ENCODE results near the gene DCUN1D3.

The DCUN1D3 gene

DNA sequence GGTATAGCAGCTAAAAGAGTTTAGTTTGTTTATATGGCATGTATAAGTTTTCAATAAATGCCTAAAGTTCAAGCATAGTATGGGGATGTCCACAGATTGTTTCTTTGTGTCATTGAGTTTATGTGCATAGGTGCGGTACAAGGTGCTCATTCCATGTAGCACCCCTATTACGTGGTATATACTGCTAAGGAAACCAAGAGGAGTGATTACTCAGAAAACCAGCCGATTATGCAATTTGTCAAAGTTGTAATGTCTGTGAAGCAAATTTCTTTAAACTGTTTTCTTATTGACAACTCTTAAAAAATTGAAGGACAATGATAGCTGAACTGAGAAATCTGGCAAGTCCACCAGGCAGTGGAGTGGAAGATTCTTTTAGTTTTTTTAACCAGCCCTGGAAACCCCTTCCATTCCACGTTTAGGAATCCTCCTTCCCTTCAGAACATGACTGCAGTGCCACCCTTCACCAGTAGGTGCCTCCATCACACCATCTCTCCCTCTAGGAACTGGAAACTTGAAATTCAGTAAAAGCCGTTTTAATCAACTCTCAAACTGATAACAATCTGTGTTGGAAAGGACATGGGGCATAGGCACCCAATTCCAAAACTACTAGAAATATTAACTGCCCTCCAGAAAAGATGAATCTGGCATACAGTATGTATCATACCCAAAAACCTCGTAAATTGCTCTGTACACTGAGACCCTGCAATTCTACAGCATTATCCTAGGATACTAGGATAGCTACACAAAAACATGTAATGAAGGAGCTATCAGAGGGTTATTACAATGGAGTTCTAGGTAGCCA is 50.4 kb downstream of the DCUN1D3 start:
- TF ChIP-seq GATA2 (IDR thresholded peaks at IDR 0.05; ENCODE audit: low read depth, low read length) (peak; percentile 78), GATA3 (IDR thresholded peaks at IDR 0.05; ENCODE audit: low read depth, low read length) (peak; percentile 63)

DNA sequence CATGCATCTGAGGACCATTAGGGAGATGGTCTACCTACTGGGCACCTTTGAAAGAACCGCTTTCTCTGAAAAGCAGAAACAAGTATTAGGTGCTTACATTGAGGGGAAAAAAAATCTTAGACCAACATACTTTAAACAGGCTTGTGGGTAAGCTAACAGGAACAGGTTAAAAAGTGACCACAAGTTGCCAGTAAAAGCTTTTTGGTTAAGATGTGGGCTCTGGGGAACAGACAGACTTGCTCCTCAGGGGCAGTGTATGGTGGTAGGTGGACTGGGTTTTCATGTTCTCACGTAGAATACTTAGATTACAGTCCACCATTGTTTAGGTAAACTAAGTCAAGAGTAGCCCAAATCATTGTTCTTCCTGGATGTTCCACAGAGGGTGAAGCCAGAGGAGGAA is 52.6 kb downstream of the DCUN1D3 start:
- no peak for TF ChIP-seq GATA3 (IDR thresholded peaks at IDR 0.05; ENCODE audit: low read depth, low read length)
- TF ChIP-seq GATA2 (IDR thresholded peaks at IDR 0.05; ENCODE audit: low read depth, low read length): no peak

DNA sequence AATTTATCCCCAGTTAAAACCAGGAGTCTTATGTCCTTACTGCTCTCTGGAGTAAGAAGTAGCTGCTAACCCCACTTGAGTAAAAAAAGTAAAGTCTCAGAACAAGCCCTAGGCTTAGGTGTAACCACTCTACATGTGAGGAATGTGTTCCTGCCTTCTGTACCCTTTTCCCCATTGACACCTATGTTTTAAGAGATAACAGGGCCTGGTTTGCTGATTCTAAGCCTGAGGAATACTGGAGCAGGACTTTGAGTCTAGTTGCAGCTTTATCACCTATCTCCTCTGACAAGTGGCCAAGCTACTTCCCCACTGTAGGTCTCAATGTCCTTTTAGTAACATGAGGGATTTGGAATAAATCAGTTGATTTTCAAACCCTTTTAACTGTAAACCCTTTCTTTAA is 53.6 kb downstream of the DCUN1D3 start:
- TF ChIP-seq GATA2 (IDR thresholded peaks at IDR 0.05; ENCODE audit: low read depth, low read length) (no peak), GATA3 (IDR thresholded peaks at IDR 0.05; ENCODE audit: low read depth, low read length) (no peak)

DNA sequence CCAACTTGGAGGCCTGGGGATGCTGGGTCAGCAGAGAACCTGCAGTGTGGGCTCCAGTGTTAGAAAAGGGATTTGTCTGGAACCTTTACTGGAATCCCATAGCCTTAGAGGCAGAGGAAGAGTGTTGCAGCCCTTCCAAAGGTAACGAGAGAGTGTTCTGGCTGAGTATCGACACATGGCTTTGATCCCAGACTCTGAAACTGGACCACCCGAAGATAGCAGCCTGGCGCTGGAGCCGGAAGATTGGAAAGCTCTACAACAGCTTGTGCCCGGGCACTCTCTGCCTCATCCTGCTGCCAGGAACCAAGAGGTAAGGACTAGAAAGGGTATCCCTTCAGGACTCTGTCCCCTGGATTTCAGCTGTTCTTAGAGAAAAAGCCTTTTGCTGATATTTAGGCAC is 54.1 kb downstream of the DCUN1D3 start:
- TF ChIP-seq GATA2 (IDR thresholded peaks at IDR 0.05; ENCODE audit: low read depth, low read length): no peak
- TF ChIP-seq GATA3 (IDR thresholded peaks at IDR 0.05; ENCODE audit: low read depth, low read length): no peak

DNA sequence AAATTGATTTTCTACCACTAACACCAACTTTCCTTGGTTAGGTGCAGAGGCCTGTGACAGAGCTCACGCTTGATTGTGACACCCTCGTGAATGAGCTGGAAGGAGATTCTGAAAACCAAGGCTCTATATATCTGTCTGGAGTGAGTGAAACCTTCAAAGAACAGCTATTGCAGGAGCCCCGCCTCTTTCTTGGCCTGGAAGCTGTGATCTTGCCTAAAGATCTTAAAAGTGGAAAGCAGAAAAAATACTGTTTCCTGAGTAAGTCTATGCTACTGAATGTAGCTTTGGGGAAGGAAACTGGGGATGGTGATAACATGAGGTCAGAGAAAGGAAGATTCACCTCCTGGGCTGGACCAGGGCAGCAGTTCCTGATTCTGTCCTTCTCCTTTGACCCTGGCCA is 55.6 kb downstream of the DCUN1D3 start:
- TF ChIP-seq GATA2 (IDR thresholded peaks at IDR 0.05; ENCODE audit: low read depth, low read length) (no peak), GATA3 (IDR thresholded peaks at IDR 0.05; ENCODE audit: low read depth, low read length) (no peak)

DNA sequence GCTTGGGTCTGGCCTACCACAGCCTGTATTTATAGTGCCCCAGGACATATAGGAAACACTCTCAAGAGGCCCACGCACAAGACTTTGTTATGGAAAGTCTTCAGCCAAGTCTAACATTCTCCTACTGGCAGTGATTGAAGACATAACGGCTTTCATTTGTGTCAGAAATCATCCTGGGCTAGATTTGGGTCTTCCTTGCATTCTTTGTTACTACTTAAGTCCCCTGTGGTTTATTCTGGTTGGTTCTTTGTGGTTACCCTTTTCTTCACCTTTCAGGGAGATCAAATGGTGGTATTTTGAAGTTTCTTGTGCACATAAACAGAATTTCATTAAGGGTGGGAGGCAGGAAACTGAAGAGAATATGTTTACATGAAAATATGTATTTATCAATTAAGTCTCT is 56.1 kb downstream of the DCUN1D3 start:
- TF ChIP-seq GATA2 (IDR thresholded peaks at IDR 0.05; ENCODE audit: low read depth, low read length) (no peak), GATA3 (IDR thresholded peaks at IDR 0.05; ENCODE audit: low read depth, low read length) (no peak)

DNA sequence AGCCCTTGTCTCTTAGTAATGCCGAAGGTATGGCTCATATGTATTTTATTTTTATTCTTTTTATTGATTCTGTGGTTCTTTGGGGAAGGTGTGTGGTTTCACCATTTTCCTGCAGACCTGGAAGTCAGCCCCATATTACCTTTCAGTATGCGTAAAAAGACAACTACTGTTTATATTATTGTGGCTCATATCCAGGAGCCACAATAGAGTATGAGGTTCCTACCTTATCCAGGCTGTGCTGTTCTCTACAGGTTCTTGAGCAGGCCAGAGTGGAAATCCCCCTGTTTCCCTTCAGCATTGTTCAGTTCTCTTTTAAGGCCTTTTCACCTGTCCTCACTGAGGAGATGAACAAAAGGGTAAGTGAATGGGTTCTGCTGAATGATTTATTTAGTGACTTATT is 60.7 kb downstream of the DCUN1D3 start:
- TF ChIP-seq GATA3 (IDR thresholded peaks at IDR 0.05; ENCODE audit: low read depth, low read length): no peak
- TF ChIP-seq GATA2 (IDR thresholded peaks at IDR 0.05; ENCODE audit: low read depth, low read length): no peak

DNA sequence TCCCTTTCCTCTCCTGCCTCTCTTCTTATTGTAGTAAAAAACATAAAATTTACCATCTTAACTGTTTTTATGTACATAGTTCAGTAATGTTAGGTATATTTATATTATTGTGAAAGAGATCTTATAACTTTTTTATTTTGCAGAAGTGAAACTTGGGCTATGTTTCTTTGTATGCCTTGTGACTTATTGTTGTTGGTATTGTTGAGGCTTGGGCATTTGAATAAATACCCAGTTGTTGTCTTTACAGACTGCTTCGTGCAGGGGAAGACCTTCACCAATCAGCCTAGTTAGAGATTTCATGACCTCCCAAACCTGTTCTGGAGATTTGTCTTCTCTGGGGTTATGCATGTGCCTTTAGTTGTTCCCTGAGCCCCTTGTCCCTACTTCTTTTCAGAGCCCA is 61.9 kb downstream of the DCUN1D3 start:
- no peak for TF ChIP-seq GATA2 (IDR thresholded peaks at IDR 0.05; ENCODE audit: low read depth, low read length)
- no peak for TF ChIP-seq GATA3 (IDR thresholded peaks at IDR 0.05; ENCODE audit: low read depth, low read length)

DNA sequence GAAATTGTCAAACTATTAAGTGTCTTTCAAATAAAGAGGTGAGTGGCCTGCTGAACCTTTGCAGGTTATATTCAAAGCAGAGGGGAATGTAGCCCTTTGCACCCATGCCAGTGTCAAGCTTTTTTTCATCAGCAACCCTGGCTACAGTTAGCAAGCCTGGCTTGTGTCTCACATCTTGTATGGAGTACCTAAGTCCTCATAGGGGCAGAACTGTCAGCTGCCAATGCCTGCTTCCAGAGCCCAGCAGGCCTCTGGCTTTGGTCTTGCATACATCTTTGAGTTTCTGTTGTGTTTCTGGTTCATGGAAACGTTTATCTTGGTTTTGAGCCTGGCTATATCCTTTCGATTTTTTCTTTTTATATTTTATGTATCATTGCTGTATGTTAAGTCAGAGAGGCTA is 67.1 kb downstream of the DCUN1D3 start:
- TF ChIP-seq GATA2 (IDR thresholded peaks at IDR 0.05; ENCODE audit: low read depth, low read length) (no peak), GATA3 (IDR thresholded peaks at IDR 0.05; ENCODE audit: low read depth, low read length) (no peak)

DNA sequence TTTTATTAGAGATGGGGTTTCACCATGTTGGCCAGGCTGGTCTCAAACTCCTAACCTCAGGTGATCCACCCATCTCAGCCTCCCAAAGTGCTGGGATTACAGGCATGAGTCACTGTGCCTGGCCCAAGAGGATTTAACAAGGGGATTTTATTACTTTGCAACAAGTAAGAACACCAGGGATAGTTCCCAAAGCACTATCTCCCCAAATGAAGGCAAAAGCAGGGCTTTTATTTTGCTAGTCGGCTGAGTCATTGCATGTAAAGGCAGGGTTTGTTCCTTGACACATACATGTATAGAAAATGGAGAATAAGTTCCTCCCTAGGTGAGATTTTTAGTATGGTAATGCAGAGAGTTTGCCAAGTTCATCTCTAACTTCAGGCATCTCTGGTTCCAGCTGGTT is 69.8 kb downstream of the DCUN1D3 start:
- TF ChIP-seq GATA2 (IDR thresholded peaks at IDR 0.05; ENCODE audit: low read depth, low read length): no peak
- TF ChIP-seq GATA3 (IDR thresholded peaks at IDR 0.05; ENCODE audit: low read depth, low read length): no peak

DNA sequence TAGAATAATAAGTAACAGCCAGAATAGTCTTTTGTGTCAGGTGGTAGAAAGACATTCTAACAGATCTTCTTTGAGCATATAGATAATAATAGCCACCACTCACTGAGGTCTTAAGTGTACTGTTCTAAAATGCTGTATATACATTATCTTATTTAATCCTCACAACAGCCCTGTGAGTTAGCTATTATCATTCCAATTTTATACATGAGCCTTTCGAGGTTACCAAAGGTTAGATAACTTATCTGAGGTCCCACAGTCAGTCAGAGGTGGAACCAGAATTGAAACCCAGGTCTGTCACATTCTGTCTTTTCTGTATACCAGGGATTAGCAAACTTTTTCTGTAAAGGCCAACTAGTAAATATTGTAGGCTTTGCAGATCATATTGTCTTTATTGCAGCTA is 70.6 kb downstream of the DCUN1D3 start:
- no peak for TF ChIP-seq GATA2 (IDR thresholded peaks at IDR 0.05; ENCODE audit: low read depth, low read length)
- no peak for TF ChIP-seq GATA3 (IDR thresholded peaks at IDR 0.05; ENCODE audit: low read depth, low read length)

DNA sequence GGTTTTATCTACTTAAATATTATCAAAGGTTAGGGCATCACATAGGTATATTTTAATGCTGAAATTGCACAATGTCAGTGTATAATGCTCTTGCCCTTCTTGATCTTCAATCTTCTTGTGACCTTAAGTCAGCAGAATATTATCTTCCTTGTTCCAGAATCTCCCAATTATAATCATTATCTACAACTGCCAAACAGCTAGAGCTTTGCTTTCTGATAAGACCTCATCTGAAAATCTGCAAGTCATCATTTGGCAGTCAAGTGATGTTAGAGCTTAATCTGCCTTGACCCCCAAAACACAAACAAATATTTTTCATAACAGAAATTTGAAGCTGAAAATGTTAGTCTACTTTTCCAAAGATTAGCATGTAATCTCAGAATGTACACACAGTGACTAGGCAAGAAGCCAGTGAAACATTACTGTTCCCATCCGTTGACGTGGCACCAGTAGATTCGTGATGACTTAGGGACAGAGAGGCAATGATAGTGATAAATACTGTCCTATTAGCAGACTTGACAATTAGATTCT is 74.1 kb downstream of the DCUN1D3 start:
- no peak for TF ChIP-seq GATA2 (IDR thresholded peaks at IDR 0.05; ENCODE audit: low read depth, low read length)

DNA sequence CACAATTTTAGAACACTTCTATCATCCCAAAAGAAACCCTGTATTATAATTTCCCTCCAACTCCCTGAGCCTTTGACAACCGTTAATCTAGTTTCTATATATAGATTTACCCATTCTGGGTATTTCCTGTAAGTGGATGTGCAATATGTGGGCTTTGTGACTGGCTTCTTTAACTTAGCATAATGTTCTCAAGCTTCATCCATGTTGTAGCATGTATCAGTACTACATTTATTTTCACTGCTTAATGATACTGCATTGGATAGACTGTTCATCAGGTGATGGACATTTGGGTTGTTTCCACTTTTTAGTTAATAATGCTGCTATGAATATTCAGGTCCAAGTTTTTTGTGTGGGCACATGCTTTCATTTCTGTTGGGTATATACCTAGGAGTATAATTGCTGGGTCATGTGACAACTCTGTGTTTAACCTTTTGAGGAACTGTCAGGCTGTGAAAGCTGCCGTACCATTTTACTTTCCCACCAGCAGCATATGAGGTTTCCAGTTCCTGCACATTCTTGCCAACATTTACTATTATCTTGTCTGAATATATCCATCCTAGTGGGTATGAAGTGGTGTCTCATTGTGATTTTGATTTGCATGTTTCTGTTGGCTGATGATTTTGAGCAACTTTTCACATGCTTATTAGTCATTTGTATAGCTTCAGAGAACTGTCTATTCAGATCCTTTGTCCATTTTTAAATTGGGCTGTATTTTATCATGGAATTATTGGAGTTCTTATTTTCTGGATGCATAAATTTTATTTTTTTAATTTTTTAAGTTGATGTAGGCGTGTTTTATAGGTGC is 77.4 kb downstream of the DCUN1D3 start:
- TF ChIP-seq GATA2 (IDR thresholded peaks at IDR 0.05; ENCODE audit: low read depth, low read length) (no peak), GATA3 (IDR thresholded peaks at IDR 0.05; ENCODE audit: low read depth, low read length) (no peak)

DNA sequence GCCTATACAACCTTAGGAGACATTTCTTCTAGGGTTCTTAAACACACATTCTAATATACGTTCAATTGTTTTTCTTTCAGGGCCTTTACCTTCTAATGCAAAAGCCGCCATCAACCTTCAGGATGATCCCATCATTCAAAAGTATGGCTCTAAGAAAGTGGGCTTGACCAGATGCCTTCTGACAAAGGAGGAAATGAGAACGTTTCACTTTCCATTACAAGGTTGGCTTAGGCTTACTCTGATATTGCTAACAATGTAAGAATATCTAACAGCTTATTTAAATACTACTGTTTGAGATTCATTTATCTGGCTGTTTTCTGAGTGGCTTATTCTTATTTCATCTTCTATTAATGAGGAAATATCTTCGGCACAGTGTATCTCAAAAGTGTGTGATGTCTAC is 78.5 kb downstream of the DCUN1D3 start:
- TF ChIP-seq GATA3 (IDR thresholded peaks at IDR 0.05; ENCODE audit: low read depth, low read length) (no peak), GATA2 (IDR thresholded peaks at IDR 0.05; ENCODE audit: low read depth, low read length) (no peak)

Data from SH-SY5Y (cell line).